GM12874 (cell line): ENCODE data around the gene ATP6AP1.

Experiments used
- TF ChIP-seq, protein P1 (sequence below): IDR thresholded peaks from 2 replicates; pipeline ENCODE4 v1.5.1; 2011; ENCODE audit warnings: low read depth, mild to moderate bottlenecking, control low read depth, low read length, moderate library complexity; ENCODE audit not compliant: insufficient read depth

ATP6AP1 gene

DNA sequence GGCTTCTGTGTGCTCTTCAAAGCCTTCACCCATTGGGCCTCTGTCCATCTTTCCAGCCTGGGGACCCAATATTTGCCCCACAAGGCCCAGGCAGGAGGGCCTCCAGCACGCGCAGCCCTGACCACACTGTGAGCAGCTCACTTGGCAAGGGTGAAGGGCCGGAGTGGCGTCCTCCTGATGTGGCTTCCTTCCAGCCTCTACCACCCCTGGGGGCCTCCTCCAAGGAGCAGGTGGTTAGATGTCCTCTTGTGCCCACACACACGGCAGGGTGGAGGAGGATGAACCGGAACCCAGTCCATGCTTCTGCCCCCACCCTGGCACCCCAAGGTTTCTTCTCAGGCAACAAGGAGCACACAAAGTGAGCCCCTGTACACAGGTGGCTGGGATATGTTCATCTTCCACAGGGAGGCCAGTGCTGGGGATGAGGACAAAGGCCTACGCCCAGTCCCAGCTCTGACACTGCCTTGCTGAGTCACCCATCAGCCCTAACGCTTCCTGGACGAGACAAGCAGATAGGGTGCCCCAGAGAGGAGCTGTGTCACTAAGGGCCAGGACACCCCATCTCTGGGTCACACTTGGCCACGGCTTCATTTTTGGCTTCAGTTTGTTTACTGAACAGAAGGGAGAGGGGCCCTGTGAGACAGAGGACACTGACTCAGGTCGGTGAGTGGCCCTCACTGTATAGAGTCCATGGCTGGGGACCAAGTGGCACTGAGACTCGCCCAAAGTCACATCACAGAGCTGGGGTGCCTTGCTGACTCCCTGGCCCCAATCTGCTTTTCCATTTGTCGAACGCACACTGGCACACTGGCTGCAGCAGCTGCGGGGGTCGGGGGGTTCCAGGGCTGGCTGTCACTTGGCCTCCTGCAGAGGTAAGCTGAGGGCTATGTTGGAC is 56.0 kb downstream of the ATP6AP1 start:
- TF ChIP-seq, protein P1, sequence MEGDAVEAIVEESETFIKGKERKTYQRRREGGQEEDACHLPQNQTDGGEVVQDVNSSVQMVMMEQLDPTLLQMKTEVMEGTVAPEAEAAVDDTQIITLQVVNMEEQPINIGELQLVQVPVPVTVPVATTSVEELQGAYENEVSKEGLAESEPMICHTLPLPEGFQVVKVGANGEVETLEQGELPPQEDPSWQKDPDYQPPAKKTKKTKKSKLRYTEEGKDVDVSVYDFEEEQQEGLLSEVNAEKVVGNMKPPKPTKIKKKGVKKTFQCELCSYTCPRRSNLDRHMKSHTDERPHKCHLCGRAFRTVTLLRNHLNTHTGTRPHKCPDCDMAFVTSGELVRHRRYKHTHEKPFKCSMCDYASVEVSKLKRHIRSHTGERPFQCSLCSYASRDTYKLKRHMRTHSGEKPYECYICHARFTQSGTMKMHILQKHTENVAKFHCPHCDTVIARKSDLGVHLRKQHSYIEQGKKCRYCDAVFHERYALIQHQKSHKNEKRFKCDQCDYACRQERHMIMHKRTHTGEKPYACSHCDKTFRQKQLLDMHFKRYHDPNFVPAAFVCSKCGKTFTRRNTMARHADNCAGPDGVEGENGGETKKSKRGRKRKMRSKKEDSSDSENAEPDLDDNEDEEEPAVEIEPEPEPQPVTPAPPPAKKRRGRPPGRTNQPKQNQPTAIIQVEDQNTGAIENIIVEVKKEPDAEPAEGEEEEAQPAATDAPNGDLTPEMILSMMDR: no peak

DNA sequence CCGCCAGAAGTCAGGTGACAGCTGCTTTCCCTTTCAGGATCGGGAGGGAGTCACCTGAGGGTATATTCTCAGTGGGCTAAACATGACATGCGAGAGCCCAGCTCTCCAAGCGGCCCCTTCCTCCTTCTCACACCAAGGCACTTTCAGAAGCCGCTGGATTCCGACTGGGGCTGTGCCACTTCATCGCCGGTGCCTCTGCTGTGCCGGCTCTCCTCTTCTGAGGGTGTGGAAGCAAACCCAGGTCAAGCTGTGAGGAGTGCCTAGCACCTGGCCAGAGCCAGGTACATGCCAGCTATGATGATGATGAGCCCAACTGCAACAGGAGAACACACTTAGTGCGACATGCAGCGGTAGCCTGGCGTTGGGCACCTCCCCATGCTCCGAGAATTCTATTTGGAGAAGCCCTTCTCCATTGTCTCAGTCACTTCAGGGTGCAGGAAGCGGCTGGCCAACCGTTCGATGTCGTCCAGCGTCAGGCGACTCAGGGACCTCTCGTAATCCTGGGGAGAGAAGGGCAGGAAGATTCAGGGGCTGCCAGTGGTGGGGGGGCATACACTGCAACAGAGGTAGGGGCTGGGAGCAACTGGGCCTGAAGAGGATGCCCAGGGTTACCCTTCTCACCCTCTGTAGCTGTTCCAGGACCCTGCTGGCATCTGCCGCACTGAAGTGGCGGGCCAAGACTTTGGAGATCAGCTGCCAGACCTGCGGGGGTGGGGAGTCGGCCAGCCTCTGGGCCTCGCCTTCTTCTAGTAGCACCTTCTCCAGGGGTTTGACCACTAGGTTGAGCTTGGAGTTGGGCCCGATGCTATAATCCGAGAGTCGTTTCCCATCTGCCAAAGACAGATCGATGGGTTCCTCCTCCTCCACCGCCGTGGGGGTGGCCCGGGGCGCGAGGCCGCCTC is 56.9 kb downstream of the ATP6AP1 start:
- TF ChIP-seq, protein P1: no peak

DNA sequence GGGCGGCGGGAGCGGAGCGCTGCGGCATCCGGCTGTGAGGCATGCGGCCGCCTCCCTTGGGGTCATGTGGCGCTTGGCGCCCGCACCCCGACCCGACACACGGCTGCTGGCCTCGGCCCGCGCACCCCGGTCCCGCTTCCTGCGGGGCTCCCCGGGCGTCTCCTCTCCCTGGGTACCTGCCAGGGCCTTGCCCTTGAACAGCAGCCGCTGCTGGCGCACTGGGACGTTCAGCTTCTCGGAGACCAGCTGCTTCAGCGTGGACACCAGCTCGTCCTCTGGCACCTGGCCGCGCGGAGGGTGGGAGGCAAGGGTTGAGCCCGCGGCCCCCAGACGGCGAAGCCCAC is 57.5 kb downstream of the ATP6AP1 start:
- TF ChIP-seq, protein P1: no peak
